OCI-LY3 (cell line): ENCODE results near the gene ZNF304.

Experiments used
- EZH2phosphoT487 ChIP-seq: fragments of 200-600 bp; shearing (Covaris generic); IDR thresholded peaks from 2 replicates; pipeline ENCODE4 v1.6.1; 2018; ENCODE audit warnings: antibody characterized with exemption, mixed run types, low read depth
- TF ChIP-seq, protein P1 (sequence below): fragments of 200-600, 300-600 bp; sonication (generic); IDR thresholded peaks from 2 replicates; pipeline ENCODE4 v1.5.1; 2014; ENCODE audit warnings: antibody characterized with exemption, low read length, low read depth

DNA sequence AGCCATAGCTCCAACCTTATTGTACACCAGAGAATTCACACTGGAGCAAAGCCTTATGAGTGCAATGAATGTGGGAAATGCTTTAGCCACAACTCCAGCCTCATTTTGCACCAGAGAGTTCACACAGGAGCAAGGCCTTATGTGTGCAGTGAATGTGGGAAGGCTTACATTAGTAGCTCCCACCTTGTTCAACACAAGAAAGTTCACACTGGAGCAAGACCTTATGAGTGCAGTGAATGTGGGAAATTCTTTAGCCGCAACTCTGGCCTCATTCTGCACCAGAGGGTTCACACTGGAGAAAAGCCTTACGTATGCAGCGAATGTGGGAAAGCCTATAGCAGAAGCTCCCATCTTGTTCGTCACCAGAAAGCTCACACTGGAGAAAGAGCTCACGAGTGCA is 6.3 kb downstream of the ZNF304 start:
- TF ChIP-seq, protein P1, sequence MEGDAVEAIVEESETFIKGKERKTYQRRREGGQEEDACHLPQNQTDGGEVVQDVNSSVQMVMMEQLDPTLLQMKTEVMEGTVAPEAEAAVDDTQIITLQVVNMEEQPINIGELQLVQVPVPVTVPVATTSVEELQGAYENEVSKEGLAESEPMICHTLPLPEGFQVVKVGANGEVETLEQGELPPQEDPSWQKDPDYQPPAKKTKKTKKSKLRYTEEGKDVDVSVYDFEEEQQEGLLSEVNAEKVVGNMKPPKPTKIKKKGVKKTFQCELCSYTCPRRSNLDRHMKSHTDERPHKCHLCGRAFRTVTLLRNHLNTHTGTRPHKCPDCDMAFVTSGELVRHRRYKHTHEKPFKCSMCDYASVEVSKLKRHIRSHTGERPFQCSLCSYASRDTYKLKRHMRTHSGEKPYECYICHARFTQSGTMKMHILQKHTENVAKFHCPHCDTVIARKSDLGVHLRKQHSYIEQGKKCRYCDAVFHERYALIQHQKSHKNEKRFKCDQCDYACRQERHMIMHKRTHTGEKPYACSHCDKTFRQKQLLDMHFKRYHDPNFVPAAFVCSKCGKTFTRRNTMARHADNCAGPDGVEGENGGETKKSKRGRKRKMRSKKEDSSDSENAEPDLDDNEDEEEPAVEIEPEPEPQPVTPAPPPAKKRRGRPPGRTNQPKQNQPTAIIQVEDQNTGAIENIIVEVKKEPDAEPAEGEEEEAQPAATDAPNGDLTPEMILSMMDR = no peak
- no peak for TF ChIP-seq EZH2phosphoT487
